WTC11 (cell line): ENCODE data around the gene RNGTT. TPM values are rescaled to one million over a fixed set of nuclear protein-coding genes. Genes with fewer than 3 reads are reported as not detected.

Experiments
- ATAC-seq: fragments of 200-7000 bp; cut with Tn5 transposase; 2 replicates; pipeline ENCODE4 v1.10.0; 2021; ENCODE audit warnings: mild to moderate bottlenecking, moderate library complexity
- CTCF ChIA-PET: fragments of 300-600 bp; sonication (Branson Sonifier 250); formaldehyde crosslinking; loops from one replicate; lab custom pipeline; 2021; ENCODE audit warnings: antibody characterized with exemption; lab: Charles Lee
- POLR2A ChIA-PET: fragments of 350-600 bp; sonication (Branson Sonifier 250); formaldehyde crosslinking; loops from one replicate; lab custom pipeline; 2021; ENCODE audit warnings: antibody characterized with exemption; lab: Charles Lee
- DNase-seq: peaks from one replicate; pipeline ENCODE4 v3.0.0; 2021; ENCODE audit warnings: low spot score
- H3K27ac Mint-ChIP-seq: 2 replicates; pipeline ENCODE4 v1.8.0; 2021; ENCODE audit warnings: mixed read lengths
- H3K27me3 Mint-ChIP-seq: 2 replicates; pipeline ENCODE4 v1.8.0; 2021; ENCODE audit warnings: low read depth, mild to moderate bottlenecking, moderate library complexity, mixed read lengths
- H3K36me3 Mint-ChIP-seq: 2 replicates; pipeline ENCODE4 v1.8.0; 2021; ENCODE audit warnings: mixed read lengths
- H3K4me1 Mint-ChIP-seq: 2 replicates; pipeline ENCODE4 v1.8.0; 2022; ENCODE audit warnings: mixed read lengths
- H3K4me3 Mint-ChIP-seq: 2 replicates; pipeline ENCODE4 v1.8.0; 2021; ENCODE audit warnings: mild to moderate bottlenecking, moderate library complexity, mixed read lengths
- H3K9me3 Mint-ChIP-seq: 2 replicates; pipeline ENCODE4 v1.8.0; 2021; ENCODE audit warnings: mixed read lengths
- ATF6 ChIP-seq: sonication (generic); formaldehyde crosslinking; IDR thresholded peaks from 2 replicates; pipeline ENCODE4 v1.8.1; 2023; ENCODE audit warnings: mild to moderate bottlenecking, missing genetic modification reagents
- MYBL2 ChIP-seq: sonication (generic); formaldehyde crosslinking; IDR thresholded peaks from 2 replicates; pipeline ENCODE4 v1.8.1; 2023; ENCODE audit warnings: mild to moderate bottlenecking, moderate library complexity, missing genetic modification reagents
- SMAD3 ChIP-seq: sonication (generic); formaldehyde crosslinking; IDR thresholded peaks from 2 replicates; pipeline ENCODE4 v1.8.0; 2022; ENCODE audit warnings: missing genetic modification reagents, mild to moderate bottlenecking, borderline replicate concordance
- SMAD4 ChIP-seq: sonication (generic); formaldehyde crosslinking; IDR thresholded peaks from 2 replicates; pipeline ENCODE4 v1.8.0; 2022; ENCODE audit warnings: mild to moderate bottlenecking, missing genetic modification reagents
- ZNF138 ChIP-seq: sonication (generic); formaldehyde crosslinking; conservative IDR thresholded peaks from 2 replicates; pipeline ENCODE4 v1.8.1; 2022; ENCODE audit warnings: mild to moderate bottlenecking, moderate library complexity, missing genetic modification reagents
- ZNF396 ChIP-seq: fragments of 250-450 bp; sonication (Bioruptor Pico); IDR thresholded peaks from 2 replicates; pipeline ENCODE4 v1.8.0; 2021; ENCODE audit warnings: mild to moderate bottlenecking, moderate library complexity, borderline replicate concordance
- ZNF423 ChIP-seq: fragments of 250-450 bp; sonication (Bioruptor Pico); IDR thresholded peaks from 2 replicates; pipeline ENCODE4 v2.1.2; 2022; ENCODE audit warnings: mild to moderate bottlenecking, moderate library complexity
- total RNA-seq: library from RNA; stranded (reverse); gene quantifications from 3 replicates; pipeline ENCODE4 v1.2.3, GENCODE V29; 2021
- TF ChIP-seq, protein P1 (sequence below): sonication (generic); formaldehyde crosslinking; IDR thresholded peaks from 2 replicates; pipeline ENCODE4 v1.8.0; 2023; ENCODE audit warnings: missing genetic modification reagents, mild to moderate bottlenecking, borderline replicate concordance
- TF ChIP-seq, protein P2 (sequence below): fragments of 250-450 bp; sonication (Bioruptor Pico); IDR thresholded peaks from 2 replicates; pipeline ENCODE4 v1.9.0; 2021; ENCODE audit warnings: mild to moderate bottlenecking, borderline replicate concordance

The RNGTT gene
- total RNA-seq, 1 experiment from 2014 or later, result 20.4 TPM

GRCh38 chr6:88913471-88913870 is 49.9 kb downstream of the RNGTT start (continued):
- TF ChIP-seq, protein P1, sequence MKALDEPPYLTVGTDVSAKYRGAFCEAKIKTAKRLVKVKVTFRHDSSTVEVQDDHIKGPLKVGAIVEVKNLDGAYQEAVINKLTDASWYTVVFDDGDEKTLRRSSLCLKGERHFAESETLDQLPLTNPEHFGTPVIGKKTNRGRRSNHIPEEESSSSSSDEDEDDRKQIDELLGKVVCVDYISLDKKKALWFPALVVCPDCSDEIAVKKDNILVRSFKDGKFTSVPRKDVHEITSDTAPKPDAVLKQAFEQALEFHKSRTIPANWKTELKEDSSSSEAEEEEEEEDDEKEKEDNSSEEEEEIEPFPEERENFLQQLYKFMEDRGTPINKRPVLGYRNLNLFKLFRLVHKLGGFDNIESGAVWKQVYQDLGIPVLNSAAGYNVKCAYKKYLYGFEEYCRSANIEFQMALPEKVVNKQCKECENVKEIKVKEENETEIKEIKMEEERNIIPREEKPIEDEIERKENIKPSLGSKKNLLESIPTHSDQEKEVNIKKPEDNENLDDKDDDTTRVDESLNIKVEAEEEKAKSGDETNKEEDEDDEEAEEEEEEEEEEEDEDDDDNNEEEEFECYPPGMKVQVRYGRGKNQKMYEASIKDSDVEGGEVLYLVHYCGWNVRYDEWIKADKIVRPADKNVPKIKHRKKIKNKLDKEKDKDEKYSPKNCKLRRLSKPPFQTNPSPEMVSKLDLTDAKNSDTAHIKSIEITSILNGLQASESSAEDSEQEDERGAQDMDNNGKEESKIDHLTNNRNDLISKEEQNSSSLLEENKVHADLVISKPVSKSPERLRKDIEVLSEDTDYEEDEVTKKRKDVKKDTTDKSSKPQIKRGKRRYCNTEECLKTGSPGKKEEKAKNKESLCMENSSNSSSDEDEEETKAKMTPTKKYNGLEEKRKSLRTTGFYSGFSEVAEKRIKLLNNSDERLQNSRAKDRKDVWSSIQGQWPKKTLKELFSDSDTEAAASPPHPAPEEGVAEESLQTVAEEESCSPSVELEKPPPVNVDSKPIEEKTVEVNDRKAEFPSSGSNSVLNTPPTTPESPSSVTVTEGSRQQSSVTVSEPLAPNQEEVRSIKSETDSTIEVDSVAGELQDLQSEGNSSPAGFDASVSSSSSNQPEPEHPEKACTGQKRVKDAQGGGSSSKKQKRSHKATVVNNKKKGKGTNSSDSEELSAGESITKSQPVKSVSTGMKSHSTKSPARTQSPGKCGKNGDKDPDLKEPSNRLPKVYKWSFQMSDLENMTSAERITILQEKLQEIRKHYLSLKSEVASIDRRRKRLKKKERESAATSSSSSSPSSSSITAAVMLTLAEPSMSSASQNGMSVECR, result no peak
- TF ChIP-seq SMAD4 (CRISPR knock-in tag), result no peak
- TF ChIP-seq, protein P2, sequence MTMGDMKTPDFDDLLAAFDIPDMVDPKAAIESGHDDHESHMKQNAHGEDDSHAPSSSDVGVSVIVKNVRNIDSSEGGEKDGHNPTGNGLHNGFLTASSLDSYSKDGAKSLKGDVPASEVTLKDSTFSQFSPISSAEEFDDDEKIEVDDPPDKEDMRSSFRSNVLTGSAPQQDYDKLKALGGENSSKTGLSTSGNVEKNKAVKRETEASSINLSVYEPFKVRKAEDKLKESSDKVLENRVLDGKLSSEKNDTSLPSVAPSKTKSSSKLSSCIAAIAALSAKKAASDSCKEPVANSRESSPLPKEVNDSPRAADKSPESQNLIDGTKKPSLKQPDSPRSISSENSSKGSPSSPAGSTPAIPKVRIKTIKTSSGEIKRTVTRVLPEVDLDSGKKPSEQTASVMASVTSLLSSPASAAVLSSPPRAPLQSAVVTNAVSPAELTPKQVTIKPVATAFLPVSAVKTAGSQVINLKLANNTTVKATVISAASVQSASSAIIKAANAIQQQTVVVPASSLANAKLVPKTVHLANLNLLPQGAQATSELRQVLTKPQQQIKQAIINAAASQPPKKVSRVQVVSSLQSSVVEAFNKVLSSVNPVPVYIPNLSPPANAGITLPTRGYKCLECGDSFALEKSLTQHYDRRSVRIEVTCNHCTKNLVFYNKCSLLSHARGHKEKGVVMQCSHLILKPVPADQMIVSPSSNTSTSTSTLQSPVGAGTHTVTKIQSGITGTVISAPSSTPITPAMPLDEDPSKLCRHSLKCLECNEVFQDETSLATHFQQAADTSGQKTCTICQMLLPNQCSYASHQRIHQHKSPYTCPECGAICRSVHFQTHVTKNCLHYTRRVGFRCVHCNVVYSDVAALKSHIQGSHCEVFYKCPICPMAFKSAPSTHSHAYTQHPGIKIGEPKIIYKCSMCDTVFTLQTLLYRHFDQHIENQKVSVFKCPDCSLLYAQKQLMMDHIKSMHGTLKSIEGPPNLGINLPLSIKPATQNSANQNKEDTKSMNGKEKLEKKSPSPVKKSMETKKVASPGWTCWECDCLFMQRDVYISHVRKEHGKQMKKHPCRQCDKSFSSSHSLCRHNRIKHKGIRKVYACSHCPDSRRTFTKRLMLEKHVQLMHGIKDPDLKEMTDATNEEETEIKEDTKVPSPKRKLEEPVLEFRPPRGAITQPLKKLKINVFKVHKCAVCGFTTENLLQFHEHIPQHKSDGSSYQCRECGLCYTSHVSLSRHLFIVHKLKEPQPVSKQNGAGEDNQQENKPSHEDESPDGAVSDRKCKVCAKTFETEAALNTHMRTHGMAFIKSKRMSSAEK (CRISPR knock-in tag), result no peak
- TF ChIP-seq, all 79 proteins: peak for 0

DNA sequence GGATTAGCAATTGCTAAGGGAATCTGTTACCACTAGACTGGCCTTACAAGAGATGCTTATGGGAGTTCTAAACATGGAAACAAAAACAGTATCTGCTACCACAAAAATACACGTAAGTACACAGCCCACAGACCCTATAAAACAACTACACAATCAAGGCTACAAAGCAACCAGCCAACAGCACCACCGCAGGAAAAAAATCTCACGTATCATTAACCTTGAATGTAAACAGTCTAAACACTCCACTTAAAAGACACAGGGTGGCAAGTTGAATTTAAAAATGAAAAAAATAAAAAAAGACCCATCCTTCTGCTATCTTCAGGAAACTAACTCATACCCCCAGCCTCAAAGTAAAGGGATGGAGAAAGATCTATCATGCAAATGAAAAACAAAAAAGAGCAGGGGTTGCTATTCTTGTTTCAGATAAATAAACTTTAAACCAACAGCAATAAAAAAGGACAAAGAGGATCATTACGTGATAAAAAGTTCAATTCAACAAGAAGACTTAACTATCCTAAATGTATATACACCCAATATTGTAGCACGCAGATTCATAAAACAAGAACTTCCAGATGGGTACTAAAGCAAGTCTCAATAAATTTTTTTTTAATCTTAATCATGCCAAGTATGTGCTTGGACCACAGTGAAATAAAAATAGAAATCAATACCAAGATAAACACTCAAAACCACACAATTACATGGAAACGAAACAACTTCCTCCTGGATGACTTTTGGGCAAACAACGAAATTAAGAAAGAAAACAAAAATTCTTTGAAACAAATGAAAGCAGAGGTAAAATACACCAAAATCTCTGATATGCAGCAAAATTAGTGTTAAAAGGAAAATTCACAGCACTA is 52.3 kb downstream of the RNGTT start:
- CTCF ChIA-PET, result interaction anchor here (5.0 kb wide), 1 partner anchor 12 kb away, joined by 45 read pairs; no protein-coding TSS in a partner anchor

More for the DNA sequence above, 52.3 kb downstream of the RNGTT start:
- no peaks in the 10 kb centered on the region for H3K27me3 Mint-ChIP-seq
- peaks cover 36% of the 10 kb centered on the region for H3K4me1 Mint-ChIP-seq
- ATAC-seq (no peak), DNase-seq (no peak)
- no peak overlapping the region for H3K27ac Mint-ChIP-seq
- peaks cover 6% of the 10 kb centered on the region for H3K9me3 Mint-ChIP-seq
- H3K4me3 Mint-ChIP-seq, result no peak overlapping the region
- no peaks in the 10 kb centered on the region for H3K36me3 Mint-ChIP-seq
- POLR2A ChIA-PET, result no interaction called here
- TF ChIP-seq ZNF396 (CRISPR knock-in tag) (no peak), ATF6 (no peak), ZNF423 (CRISPR knock-in tag) (no peak), SMAD3 (no peak), ZNF138 (no peak), MYBL2 (CRISPR knock-in tag) (no peak)
